ENCODE results near the gene RIT2.
A peak's percentile ranks its signal among the peaks of the same experiment; 100 is the strongest.

Gene RIT2

GRCh38 chr18:43129946-43130524, 14.6 kb upstream of the RIT2 start:
- Histone ChIP-seq H3K4me3 (ENCODE audit: low read depth, low read length) (peak overlapping the region; percentile 64), H3K27me3 (no peaks in the 10 kb centered on the region), H3K4me1 (no peaks in the 10 kb centered on the region), H3K9me3 (no peaks in the 10 kb centered on the region), H3K36me3 (no peaks in the 10 kb centered on the region)
- peak; percentile 24; the same call in 1 of the 2 replicates for TF ChIP-seq CTCF (IDR thresholded peaks at IDR 0.05; ENCODE audit: low read depth, low read length)
- peak; percentile 13 for DNase-seq

GRCh38 chr18:43125471-43125870, 10.0 kb upstream of the RIT2 start:
- H3K4me1 ChIP-seq, result no peaks in the 10 kb centered on the region
- no peaks in the 10 kb centered on the region for H3K9me3 ChIP-seq
- H3K27me3 ChIP-seq, result no peaks in the 10 kb centered on the region
- no peaks in the 10 kb centered on the region for H3K36me3 ChIP-seq
- no peak for DNase-seq
- TF ChIP-seq CTCF (IDR thresholded peaks at IDR 0.05; ENCODE audit: low read depth, low read length), result no peak
- H3K4me3 ChIP-seq (ENCODE audit: low read depth, low read length), result no peak overlapping the region

GRCh38 chr18:43122955-43123354, 7.5 kb upstream of the RIT2 start:
- no peak for TF ChIP-seq CTCF (IDR thresholded peaks at IDR 0.05; ENCODE audit: low read depth, low read length)
- Histone ChIP-seq H3K4me3 (ENCODE audit: low read depth, low read length) (no peak overlapping the region), H3K27me3 (no peaks in the 10 kb centered on the region), H3K4me1 (no peaks in the 10 kb centered on the region), H3K36me3 (no peaks in the 10 kb centered on the region), H3K9me3 (no peaks in the 10 kb centered on the region)
- no peak for DNase-seq

- TF ChIP-seq CTCF (IDR thresholded peaks at IDR 0.05; ENCODE audit: low read depth, low read length), result no peak
- Histone ChIP-seq H3K9me3 (no peaks in the 10 kb centered on the region), H3K4me1 (no peaks in the 10 kb centered on the region), H3K4me3 (ENCODE audit: low read depth, low read length) (no peak overlapping the region), H3K36me3 (no peaks in the 10 kb centered on the region), H3K27me3 (no peaks in the 10 kb centered on the region)
- no peak for DNase-seq
Observed at GRCh38 chr18:43116699-43117294, 1.3 kb upstream of the RIT2 start.

- H3K36me3 ChIP-seq, result no peaks in the 10 kb centered on the region
- no peak overlapping the region for H3K4me3 ChIP-seq (ENCODE audit: low read depth, low read length)
- no peaks in the 10 kb centered on the region for H3K9me3 ChIP-seq
- no peaks in the 10 kb centered on the region for H3K27me3 ChIP-seq
- no peaks in the 10 kb centered on the region for H3K4me1 ChIP-seq
- TF ChIP-seq CTCF (IDR thresholded peaks at IDR 0.05; ENCODE audit: low read depth, low read length), result no peak
- DNase-seq, result no peak
Observed at GRCh38 chr18:43113220-43113895, 2.1 kb downstream of the RIT2 start.

- H3K9me3 ChIP-seq, result no peaks in the 10 kb centered on the region
- no peaks in the 10 kb centered on the region for H3K27me3 ChIP-seq
- DNase-seq, result no peak
- H3K4me1 ChIP-seq, result no peaks in the 10 kb centered on the region
- TF ChIP-seq CTCF (IDR thresholded peaks at IDR 0.05; ENCODE audit: low read depth, low read length), result no peak
- no peaks in the 10 kb centered on the region for H3K36me3 ChIP-seq
- H3K4me3 ChIP-seq (ENCODE audit: low read depth, low read length), result no peak overlapping the region
Observed at GRCh38 chr18:43108882-43109281, 6.6 kb downstream of the RIT2 start.
